Subcutaneous adipose tissue (tissue), 4 donors: Measurements from ENCODE around the gene PDE6C. TPM values are rescaled to one million over a fixed set of nuclear protein-coding genes. Genes with fewer than 3 reads are reported as not detected.

Source experiments
- CTCF ChIP-seq: fragments of 450-650 bp; IDR thresholded peaks from one replicate; pipeline ENCODE4 v1.5.1; 2016; ENCODE audit warnings: low read depth, mild to moderate bottlenecking, control low read depth, antibody characterized with exemption, moderate library complexity
- total RNA-seq, 4 donors: library from RNA; depleted of rRNA; stranded (reverse); fragments of >200 nt; gene quantifications; one replicate each; pipeline ENCODE4 v1.1.0, GENCODE V29; 2016

The PDE6C gene
- total RNA-seq, 4 donors from 2014 or later, result not detected

GRCh38 chr10:93615576-93616235 is 3.4 kb downstream of the PDE6C start:
- no peak for TF ChIP-seq CTCF

- no peak for TF ChIP-seq CTCF
These were observed 8.6 kb downstream of the PDE6C start for GRCh38 chr10:93620925-93621324.

- TF ChIP-seq CTCF, result no peak
These were observed 10.6 kb downstream of the PDE6C start for GRCh38 chr10:93622942-93623341.

GRCh38 chr10:93628858-93629257 is 16.5 kb downstream of the PDE6C start:
- TF ChIP-seq CTCF, result no peak

GRCh38 chr10:93629647-93630305 is 17.4 kb downstream of the PDE6C start:
- TF ChIP-seq CTCF, result no peak

GRCh38 chr10:93630625-93631557 is 18.6 kb downstream of the PDE6C start:
- TF ChIP-seq CTCF, result no peak

GRCh38 chr10:93639791-93640190 is 27.5 kb downstream of the PDE6C start:
- TF ChIP-seq CTCF, result no peak
